Tibial nerve (tissue), 4 donors: ENCODE results near the gene S100A14. TPM values are rescaled to one million over a fixed set of nuclear protein-coding genes. Genes with fewer than 3 reads are reported as not detected.

ENCODE experiments used
- DNase-seq, 2 donors: peaks; one replicate each; pipeline ENCODE4 v3.0.0-alpha.2; 2019; ENCODE audit warnings: low spot score in 2 of 2
- H3K27ac ChIP-seq, 4 donors: fragments of 200-600 bp; sonication (generic) in 3 of 4; one replicate each; pipeline ENCODE4 v1.5.1; 2017 to 2019; ENCODE audit warnings: mild to moderate bottlenecking in 1 of 4
- H3K27me3 ChIP-seq, 2 donors: fragments of 200-600 bp; sonication (generic) in 1 of 2; one replicate each; pipeline versions ENCODE4 v1.5.1 to v1.6.0; 2017 to 2019
- H3K36me3 ChIP-seq, 3 donors: fragments of 200-600 bp; sonication (generic); one replicate each; pipeline ENCODE4 v1.5.1; 2018 to 2019
- H3K4me1 ChIP-seq, 4 donors: fragments of 200-600 bp; sonication (generic) in 3 of 4; one replicate each; pipeline ENCODE4 v1.5.1; 2017 to 2019
- H3K4me3 ChIP-seq, 4 donors: fragments of 200-600 bp; sonication (generic) in 3 of 4; one replicate each; pipeline ENCODE4 v1.5.1; 2017 to 2019; ENCODE audit warnings: mild to moderate bottlenecking in 1 of 4, moderate library complexity in 1 of 4
- H3K9me3 ChIP-seq, 4 donors: fragments of 200-600 bp; sonication (generic) in 3 of 4; one replicate each; pipeline ENCODE4 v1.5.1; 2017 to 2019
- CTCF ChIP-seq, 5 experiments: fragments of 200-600 bp in 3 of 5; fragments of 450-650 bp in 2 of 5; sonication (generic) in 3 of 5; IDR thresholded peaks; one replicate each; pipeline ENCODE4 v1.5.1; 2016 to 2019; ENCODE audit warnings: antibody characterized with exemption in 5 of 5, mild to moderate bottlenecking in 3 of 5, moderate library complexity in 2 of 5
- EP300 ChIP-seq, 2 donors: sonication (generic); formaldehyde crosslinking; IDR thresholded peaks; one replicate each; pipeline ENCODE4 v1.6.1; 2017; ENCODE audit warnings: antibody characterized with exemption in 2 of 2, mild to moderate bottlenecking in 1 of 2
- POLR2A ChIP-seq, 2 donors: fragments of 450-650 bp; IDR thresholded peaks; one replicate each; pipeline ENCODE4 v1.6.1; 2017; ENCODE audit warnings: antibody characterized with exemption in 2 of 2, mild to moderate bottlenecking in 2 of 2, moderate library complexity in 2 of 2
- WGBS, 2 donors: methylation state at CpG; one replicate each; pipeline ENCODE4 v1.1.5; 2018; 5-methylcytosine and 5-hydroxymethylcytosine counted together
- total RNA-seq, 4 donors: library from RNA; depleted of rRNA; stranded (reverse); fragments of >200 nt; gene quantifications; one replicate each; pipeline ENCODE4 v1.1.0, GENCODE V29; 2016

Gene S100A14
- total RNA-seq, 4 donors from 2014 or later: 15.3 TPM; not detected in 3

- WGBS, 2 donors: 7 to 13% methylated on average over 3 of the region's 3 CpGs
- peak in 1 of 2 donors; percentile 12 for TF ChIP-seq POLR2A (IDR thresholded peaks at IDR 0.05)
- TF ChIP-seq EP300 (IDR thresholded peaks at IDR 0.05): peak in 1 of 2 donors; percentile 75
- TF ChIP-seq CTCF (IDR thresholded peaks at IDR 0.05): peak; percentile 76 to 92 (median 82)
- no peaks in the 10 kb centered on the region for H3K36me3 ChIP-seq
- H3K4me1 ChIP-seq: peaks cover 0 to 37% (median 19%) of the 10 kb centered on the region in 4 donors
- no peaks in the 10 kb centered on the region for H3K9me3 ChIP-seq
- peak overlapping the region; percentile 9 to 93 (median 58) for H3K27ac ChIP-seq
- peak; percentile 73 to 85 for DNase-seq
- no peaks in the 10 kb centered on the region for H3K27me3 ChIP-seq
- no peak overlapping the region for H3K4me3 ChIP-seq
Measured at GRCh38 chr1:153572569-153573015, 43.5 kb downstream of the S100A14 start.

- Histone ChIP-seq H3K27me3 (no peaks in the 10 kb centered on the region), H3K36me3 (no peaks in the 10 kb centered on the region), H3K4me1 (peaks cover 0 to 42% (median 28%) of the 10 kb centered on the region in 4 donors), H3K9me3 (no peaks in the 10 kb centered on the region), H3K4me3 (no peak overlapping the region), H3K27ac (peak overlapping the region in 3 of 4 donors; percentile 55 to 93 (median 62))
- TF ChIP-seq EP300 (IDR thresholded peaks at IDR 0.05) (no peak), POLR2A (IDR thresholded peaks at IDR 0.05) (no peak)
- no peak for DNase-seq
- WGBS, 2 donors: 72% methylated on average over 7 of the region's 7 CpGs
Measured at GRCh38 chr1:153571706-153572105, 44.4 kb downstream of the S100A14 start.

- no peak for DNase-seq
- Histone ChIP-seq H3K4me3 (no peak overlapping the region), H3K27me3 (no peaks in the 10 kb centered on the region), H3K9me3 (no peaks in the 10 kb centered on the region), H3K4me1 (peaks cover 0 to 50% (median 35%) of the 10 kb centered on the region in 4 donors), H3K36me3 (no peaks in the 10 kb centered on the region), H3K27ac (no peak overlapping the region)
- TF ChIP-seq POLR2A (IDR thresholded peaks at IDR 0.05): no peak
- no peak for TF ChIP-seq EP300 (IDR thresholded peaks at IDR 0.05)
- no peak for TF ChIP-seq CTCF (IDR thresholded peaks at IDR 0.05)
- WGBS, 2 donors: 92 to 96% methylated on average over 5 of the region's 5 CpGs
Measured at GRCh38 chr1:153570874-153571273, 45.3 kb downstream of the S100A14 start.

GRCh38 chr1:153569465-153569864 lies 46.7 kb downstream of the S100A14 start:
- Histone ChIP-seq H3K36me3 (no peaks in the 10 kb centered on the region), H3K4me1 (peaks cover 0 to 61% (median 43%) of the 10 kb centered on the region in 4 donors), H3K9me3 (no peaks in the 10 kb centered on the region), H3K27ac (no peak overlapping the region), H3K4me3 (no peak overlapping the region), H3K27me3 (no peaks in the 10 kb centered on the region)
- no peak for DNase-seq
- 87 to 88% methylated on average over 8 of the region's 8 CpGs for WGBS, 2 donors
- TF ChIP-seq CTCF (IDR thresholded peaks at IDR 0.05) (no peak), EP300 (IDR thresholded peaks at IDR 0.05) (no peak), POLR2A (IDR thresholded peaks at IDR 0.05) (no peak)

- Histone ChIP-seq H3K36me3 (no peaks in the 10 kb centered on the region), H3K4me1 (peaks cover 0 to 66% (median 43%) of the 10 kb centered on the region in 4 donors), H3K27me3 (no peaks in the 10 kb centered on the region), H3K27ac (peak overlapping the region; percentile 59 to 99 (median 91)), H3K9me3 (no peaks in the 10 kb centered on the region), H3K4me3 (peak overlapping the region in 3 of 4 donors; percentile 10 to 23 (median 20))
- TF ChIP-seq EP300 (IDR thresholded peaks at IDR 0.05): peak; percentile 32 to 75
- TF ChIP-seq POLR2A (IDR thresholded peaks at IDR 0.05): peak in 1 of 2 donors; percentile 15
- peak; percentile 98 to 99 (median 99) for TF ChIP-seq CTCF (IDR thresholded peaks at IDR 0.05)
- WGBS, 2 donors: 10 to 11% methylated on average over 14 to 25 of the region's 25 CpGs
- peak; percentile 86 to 94 for DNase-seq
Measured at GRCh38 chr1:153568367-153569099, 47.6 kb downstream of the S100A14 start.
